Measurements from ENCODE around the gene ADI1. TPM values are rescaled to one million over a fixed set of nuclear protein-coding genes. Genes with fewer than 3 reads are reported as not detected.

The ADI1 gene
- total and polyA plus RNA-seq, 2 of the 8 experiments (the other 6 are each of a cell fraction or from before 2014, with no cell fraction given), result 12.2 to 40.2 TPM

GRCh38 chr2:3487432-3487831, 31.9 kb downstream of the ADI1 start:
- no peaks in the 10 kb centered on the region for H3K79me2 ChIP-seq (ENCODE audit: control insufficient read depth in 1 of 2, insufficient read depth in 2 of 2, low read length in 2 of 2)
- no peak overlapping the region for H2BK20ac ChIP-seq (ENCODE audit: low read length)
- no peak overlapping the region for H4K91ac ChIP-seq (replicated peaks; ENCODE audit: insufficient read length, low read length)
- H2AFZ ChIP-seq (ENCODE audit: low read length), result no peak overlapping the region
- H3K4me2 ChIP-seq (ENCODE audit: insufficient read depth in 1 of 2, low read depth in 2 of 2, low read length in 2 of 2), result no peak overlapping the region
- FAIRE-seq (no peak), DNase-seq (ENCODE audit: low read depth in 1 of 2, low spot score in 2 of 2) (no peak)
- H3K14ac ChIP-seq (ENCODE audit: insufficient read length), result no peak overlapping the region
- H3K36me3 ChIP-seq (ENCODE audit: control insufficient read depth in 2 of 4, insufficient read depth in 4 of 4, low read length in 3 of 4), result no peaks in the 10 kb centered on the region
- no peak overlapping the region for H4K8ac ChIP-seq (ENCODE audit: extremely low read depth, insufficient read depth, low read length)
- no peaks in the 10 kb centered on the region for H3K79me1 ChIP-seq (ENCODE audit: low read depth, low read length)
- H3K23ac ChIP-seq (ENCODE audit: insufficient read length), result no peak overlapping the region
- H2BK5ac ChIP-seq (ENCODE audit: low read depth, low read length), result no peak overlapping the region
- H3K4ac ChIP-seq (replicated peaks; ENCODE audit: insufficient read length, low read depth, low read length), result no peak overlapping the region
- H2BK12ac ChIP-seq (ENCODE audit: low read depth, low read length), result no peak overlapping the region
- WGBS, 2 experiments (ENCODE audit: extremely low coverage in 1 of 2, insufficient coverage in 1 of 2, insufficient read length in 1 of 2, insufficient replicate concordance in 2 of 2, low coverage in 1 of 2, low lambda C conversion rate in 2 of 2, missing lambda C conversion rate in 1 of 2), result 92% methylated on average over 10 of the region's 10 CpGs; no CpG with 5 or more reads in 1 of the 2 experiments
- no peak overlapping the region for H3K56ac ChIP-seq (replicated peaks; ENCODE audit: insufficient read length, low read depth, low read length)
- H3K27me3 ChIP-seq (replicated peaks in 1 of 4; ENCODE audit: control insufficient read depth in 3 of 4, extremely low read depth in 1 of 4, insufficient read depth in 3 of 4, low read length in 3 of 4), result no peaks in the 10 kb centered on the region
- H4K5ac ChIP-seq (ENCODE audit: insufficient read length, low read depth, low read length), result no peak overlapping the region
- H3K23me2 ChIP-seq (ENCODE audit: low read depth, low read length), result no peaks in the 10 kb centered on the region
- no peak overlapping the region for H2BK120ac ChIP-seq (replicated peaks; ENCODE audit: low read depth, low read length)
- H2BK15ac ChIP-seq (ENCODE audit: low read length), result no peak overlapping the region
- POLR2A ChIA-PET (ENCODE audit: partially characterized antibody), result interaction anchor here (0.6 kb wide), 1 partner anchor 9 kb away, joined by 3 read pairs; no protein-coding TSS in a partner anchor
- no peak overlapping the region for H3K27ac ChIP-seq (ENCODE audit: low read depth, low read length)
- peaks cover 0 to 5% (median 0%) of the 10 kb centered on the region in 4 experiments; a peak in 1 of 7 replicates for H3K4me1 ChIP-seq (replicated peaks in 1 of 4; ENCODE audit: control insufficient read depth in 3 of 4, insufficient read depth in 4 of 4, low read length in 3 of 4)
- no peak overlapping the region for H3K18ac ChIP-seq (ENCODE audit: extremely low read depth, low read length)
- no peak overlapping the region for H2AK5ac ChIP-seq (ENCODE audit: low read depth, low read length)
- peaks cover 0 to 17% of the 10 kb centered on the region in 2 experiments; a peak in 1 of 4 replicates for H3K9me3 ChIP-seq (ENCODE audit: insufficient read depth in 2 of 2, low read depth in 1 of 2, low read length in 1 of 2)
- no peaks in the 10 kb centered on the region for H4K20me1 ChIP-seq (replicated peaks in 1 of 2; ENCODE audit: control insufficient read depth in 1 of 2, insufficient read depth in 2 of 2, low read length in 2 of 2)
- no peak overlapping the region for H3K4me3 ChIP-seq (ENCODE audit: extremely low read depth in 1 of 4, insufficient read depth in 2 of 4, low read depth in 3 of 4, low read length in 4 of 4)
- CTCF ChIA-PET (ENCODE audit: partially characterized antibody), result interaction anchor here (0.8 to 2.1 kb wide), 3 partner anchors 10 to 64 kb away, joined by 3 to 4 read pairs (median 4); no protein-coding TSS in a partner anchor
- H3K9ac ChIP-seq (replicated peaks in 1 of 4; ENCODE audit: extremely low read depth in 1 of 4, low read depth in 3 of 4, low read length in 3 of 4), result no peak overlapping the region
- TF ChIP-seq MAFK (IDR thresholded peaks at IDR 0.05; ENCODE audit: low read depth, low read length) (no peak), CBX8 (IDR thresholded peaks at IDR 0.05; ENCODE audit: borderline replicate concordance, low read depth, low read length) (no peak), MAX (IDR thresholded peaks at IDR 0.05) (no peak), SIRT6 (IDR thresholded peaks at IDR 0.05; ENCODE audit: low read length) (no peak), RAD21 (IDR thresholded peaks at IDR 0.05 in 1 of 2, conservative IDR thresholded peaks at IDR 0.05 in 1 of 2; ENCODE audit: low read depth in 2 of 2, low read length in 2 of 2) (no peak), GABPA (IDR thresholded peaks at IDR 0.05; ENCODE audit: borderline replicate concordance, insufficient read depth, low read length) (no peak), TAF7 (optimal IDR thresholded peaks at IDR 0.05; ENCODE audit: borderline replicate concordance, low read depth, low read length) (no peak), SIX5 (IDR thresholded peaks at IDR 0.05; ENCODE audit: low read depth, low read length) (no peak), HDAC2 (IDR thresholded peaks at IDR 0.05; ENCODE audit: borderline replicate concordance in 1 of 2, low read depth in 2 of 2, low read length in 2 of 2) (no peak)

Data from H1 (cell line).